Thyroid gland (tissue), 4 donors: Measurements from ENCODE around the gene CTSL. TPM values are rescaled to one million over a fixed set of nuclear protein-coding genes. Genes with fewer than 3 reads are reported as not detected.

Experiments used
- DNase-seq, 2 donors: peaks; one replicate each; pipeline ENCODE4 v3.0.0-alpha.2; 2019
- H3K27ac ChIP-seq, 3 donors: fragments of 200-600 bp; sonication (generic); 1 replicate in 2 of 3; 2 replicates in 1 of 3; pipeline ENCODE4 v1.5.1; 2016 to 2019; ENCODE audit warnings: mild to moderate bottlenecking in 1 of 3, moderate library complexity in 1 of 3
- H3K27me3 ChIP-seq: fragments of 200-600 bp; sonication (generic); one replicate; pipeline ENCODE4 v1.5.1; 2019
- H3K36me3 ChIP-seq, 2 donors: fragments of 200-600 bp; sonication (generic); one replicate each; pipeline ENCODE4 v1.5.1; 2016 to 2019
- H3K4me1 ChIP-seq, 2 donors: fragments of 200-600 bp; sonication (generic); one replicate each; pipeline ENCODE4 v1.5.1; 2017 to 2019
- H3K4me3 ChIP-seq, 3 donors: fragments of 200-600 bp; sonication (generic); replicated peaks in 1 of 3; 1 replicate in 2 of 3; 2 replicates in 1 of 3; pipeline ENCODE4 v1.5.1; 2016; ENCODE audit warnings: mild to moderate bottlenecking in 1 of 3
- H3K9me3 ChIP-seq: fragments of 200-600 bp; sonication (generic); one replicate; pipeline ENCODE4 v1.5.1; 2017
- POLR2A ChIP-seq, 2 donors: fragments of 450-650 bp; IDR thresholded peaks; one replicate each; pipeline ENCODE4 v1.6.1; 2017; ENCODE audit warnings: antibody characterized with exemption in 2 of 2, mild to moderate bottlenecking in 2 of 2, moderate library complexity in 1 of 2
- WGBS, 2 donors: methylation state at CpG; one replicate each; pipeline ENCODE4 v1.1.5; 2017; 5-methylcytosine and 5-hydroxymethylcytosine counted together
- intact Hi-C: fragments of 100-400 bp; cut with DNase I; formaldehyde crosslinking; loops from one replicate; pipeline ENCODE4 v1.15.1; 2023
- total RNA-seq, 4 donors: library from RNA; depleted of rRNA; stranded (reverse); fragments of >200 nt; gene quantifications; one replicate each; pipeline ENCODE4 v1.2.3, GENCODE V29; 2016
- TF ChIP-seq, protein P1 (sequence below), 6 experiments: fragments of 200-600 bp in 3 of 6; fragments of 450-650 bp in 3 of 6; sonication (generic) in 3 of 6; IDR thresholded peaks; one replicate each; pipeline ENCODE4 v1.5.1; 2016 to 2019; ENCODE audit warnings: antibody characterized with exemption in 6 of 6, mild to moderate bottlenecking in 2 of 6, inconsistent platforms in 1 of 6, moderate library complexity in 1 of 6

CTSL gene
- total RNA-seq, 4 donors from 2014 or later: 62.0 to 172 (median 112) TPM

DNA sequence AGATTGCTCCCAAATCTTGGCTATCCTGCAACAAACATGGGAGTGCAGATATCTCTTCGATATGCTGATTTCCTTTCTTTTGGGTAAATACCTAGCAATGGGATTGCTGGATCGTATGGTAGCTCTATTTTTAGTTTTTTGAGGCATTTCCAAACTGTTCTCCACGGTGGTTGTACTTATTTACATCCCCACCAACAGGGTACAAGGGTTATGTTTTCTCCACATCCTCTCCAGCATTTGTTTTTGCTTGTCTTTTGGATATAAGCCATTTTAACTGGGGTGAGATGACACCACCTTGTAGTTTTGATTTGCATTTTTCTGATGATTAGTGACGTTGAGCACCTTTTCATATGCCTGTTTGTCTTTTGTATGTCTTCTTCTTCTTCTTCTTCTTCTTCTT, 20.3 kb downstream of the CTSL start:
- no peaks in the 10 kb centered on the region for H3K27me3 ChIP-seq
- no peak overlapping the region for H3K27ac ChIP-seq
- no peaks in the 10 kb centered on the region for H3K36me3 ChIP-seq
- H3K4me1 ChIP-seq: no peaks in the 10 kb centered on the region
- no peak for DNase-seq
- no peak overlapping the region for H3K4me3 ChIP-seq
- 72 to 82% methylated on average over 4 of the region's 4 CpGs for WGBS, 2 donors
- H3K9me3 ChIP-seq: no peaks in the 10 kb centered on the region
- TF ChIP-seq, protein P1, sequence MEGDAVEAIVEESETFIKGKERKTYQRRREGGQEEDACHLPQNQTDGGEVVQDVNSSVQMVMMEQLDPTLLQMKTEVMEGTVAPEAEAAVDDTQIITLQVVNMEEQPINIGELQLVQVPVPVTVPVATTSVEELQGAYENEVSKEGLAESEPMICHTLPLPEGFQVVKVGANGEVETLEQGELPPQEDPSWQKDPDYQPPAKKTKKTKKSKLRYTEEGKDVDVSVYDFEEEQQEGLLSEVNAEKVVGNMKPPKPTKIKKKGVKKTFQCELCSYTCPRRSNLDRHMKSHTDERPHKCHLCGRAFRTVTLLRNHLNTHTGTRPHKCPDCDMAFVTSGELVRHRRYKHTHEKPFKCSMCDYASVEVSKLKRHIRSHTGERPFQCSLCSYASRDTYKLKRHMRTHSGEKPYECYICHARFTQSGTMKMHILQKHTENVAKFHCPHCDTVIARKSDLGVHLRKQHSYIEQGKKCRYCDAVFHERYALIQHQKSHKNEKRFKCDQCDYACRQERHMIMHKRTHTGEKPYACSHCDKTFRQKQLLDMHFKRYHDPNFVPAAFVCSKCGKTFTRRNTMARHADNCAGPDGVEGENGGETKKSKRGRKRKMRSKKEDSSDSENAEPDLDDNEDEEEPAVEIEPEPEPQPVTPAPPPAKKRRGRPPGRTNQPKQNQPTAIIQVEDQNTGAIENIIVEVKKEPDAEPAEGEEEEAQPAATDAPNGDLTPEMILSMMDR (IDR thresholded peaks at IDR 0.05): no peak
- TF ChIP-seq POLR2A (IDR thresholded peaks at IDR 0.05): no peak
- intact Hi-C loops: no loop called here

GRCh38 chr9:87748881-87749280, 23.0 kb downstream of the CTSL start:
- no peak for DNase-seq
- no peak overlapping the region for H3K4me3 ChIP-seq
- 21 to 24% methylated on average over 1 of the region's 1 CpG for WGBS, 2 donors
- H3K4me1 ChIP-seq: no peaks in the 10 kb centered on the region
- H3K27me3 ChIP-seq: no peaks in the 10 kb centered on the region
- no peaks in the 10 kb centered on the region for H3K9me3 ChIP-seq
- intact Hi-C loops: no loop called here
- H3K27ac ChIP-seq: no peak overlapping the region
- no peaks in the 10 kb centered on the region for H3K36me3 ChIP-seq
- TF ChIP-seq POLR2A (IDR thresholded peaks at IDR 0.05): no peak
- TF ChIP-seq, protein P1 (IDR thresholded peaks at IDR 0.05): no peak

DNA sequence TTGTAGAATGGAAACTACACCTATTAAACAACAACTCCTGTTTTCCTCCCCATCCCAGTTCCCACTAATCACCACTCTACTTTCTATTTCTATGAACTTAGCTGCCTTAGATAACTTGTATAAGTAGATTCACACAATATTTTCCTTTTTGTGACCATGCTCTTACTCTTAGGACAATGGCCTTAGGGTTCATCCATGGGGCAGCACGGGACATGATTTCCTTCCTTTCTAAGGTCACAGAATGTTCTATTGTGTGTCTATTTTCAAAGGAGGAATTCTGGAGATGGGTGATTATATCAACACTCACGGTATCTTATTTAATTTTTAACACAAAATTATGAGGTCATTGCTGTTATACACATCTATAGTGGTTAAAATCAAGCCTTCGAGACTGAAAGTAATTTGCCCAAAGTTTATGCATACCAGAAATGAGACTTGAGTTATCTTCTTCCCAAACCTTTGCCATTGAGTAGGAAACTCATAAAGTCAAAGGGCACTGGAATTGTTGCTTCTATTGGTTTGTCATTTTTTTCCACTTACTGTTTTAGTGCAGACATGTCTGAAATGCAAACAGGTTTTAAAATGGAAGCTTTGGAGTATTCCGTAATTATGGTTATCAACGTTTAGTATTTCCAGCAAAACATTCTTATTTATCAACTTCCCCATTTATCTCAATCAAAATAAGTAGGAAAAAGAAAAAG, 23.6 kb downstream of the CTSL start:
- TF ChIP-seq, protein P1 (IDR thresholded peaks at IDR 0.05): no peak
- TF ChIP-seq POLR2A (IDR thresholded peaks at IDR 0.05): no peak
- DNase-seq: no peak
- WGBS, 2 donors: 61 to 67% methylated on average over 5 of the region's 5 CpGs
- Histone ChIP-seq H3K9me3 (no peaks in the 10 kb centered on the region), H3K4me1 (no peaks in the 10 kb centered on the region), H3K4me3 (no peak overlapping the region), H3K36me3 (no peaks in the 10 kb centered on the region), H3K27me3 (no peaks in the 10 kb centered on the region), H3K27ac (no peak overlapping the region)
- intact Hi-C loops: no loop called here

DNA sequence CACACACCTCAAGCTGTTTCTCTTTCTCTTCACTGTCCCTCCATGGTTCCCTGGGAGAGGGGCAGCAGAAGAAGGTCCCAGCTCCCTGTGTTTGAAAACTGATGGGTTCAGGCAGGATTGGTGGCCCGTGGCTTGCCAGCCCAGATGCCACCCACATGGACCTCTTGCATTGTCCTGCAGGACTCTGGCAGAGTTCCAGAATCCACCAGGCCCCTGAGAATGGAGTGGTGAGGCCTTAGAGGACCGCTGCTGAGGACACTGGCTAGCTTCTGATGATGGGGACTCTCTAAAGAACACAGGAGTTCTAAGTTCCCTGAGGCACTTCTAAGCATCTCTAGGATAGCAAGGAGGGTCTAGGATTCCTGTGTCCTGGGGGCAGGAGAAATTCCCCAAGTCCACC, 24.8 kb downstream of the CTSL start:
- TF ChIP-seq, protein P1 (IDR thresholded peaks at IDR 0.05): no peak
- TF ChIP-seq POLR2A (IDR thresholded peaks at IDR 0.05): no peak
- H3K9me3 ChIP-seq: no peaks in the 10 kb centered on the region
- 36 to 71% methylated on average over 1 to 2 of the region's 2 CpGs for WGBS, 2 donors
- H3K4me3 ChIP-seq: no peak overlapping the region
- intact Hi-C loops: no loop called here
- no peak overlapping the region for H3K27ac ChIP-seq
- H3K36me3 ChIP-seq: no peaks in the 10 kb centered on the region
- DNase-seq: no peak
- H3K4me1 ChIP-seq: no peaks in the 10 kb centered on the region
- no peaks in the 10 kb centered on the region for H3K27me3 ChIP-seq

DNA sequence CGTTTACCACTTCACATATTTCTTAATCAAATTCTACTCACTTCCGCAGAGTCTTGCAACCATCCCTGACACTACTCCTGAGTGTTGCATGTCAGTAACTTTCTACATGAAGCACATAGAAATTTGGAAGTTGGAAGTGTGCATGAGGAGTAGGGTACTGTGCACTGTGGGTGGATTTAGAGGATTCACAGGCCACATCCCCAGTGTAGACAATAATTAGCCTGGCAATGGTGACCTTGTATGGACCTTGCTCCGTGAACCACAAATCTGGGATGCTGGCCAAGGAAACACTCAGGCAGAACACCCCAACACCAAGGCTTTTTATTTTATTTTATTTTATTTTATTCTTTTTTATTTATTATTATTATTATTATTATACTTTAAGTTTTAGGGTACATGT, 25.5 kb downstream of the CTSL start:
- intact Hi-C loops: no loop called here
- H3K4me1 ChIP-seq: no peaks in the 10 kb centered on the region
- WGBS, 2 donors: 69 to 75% methylated on average over 3 of the region's 3 CpGs

More for the DNA sequence above, 25.5 kb downstream of the CTSL start:
- Histone ChIP-seq H3K4me3 (no peak overlapping the region), H3K27ac (no peak overlapping the region), H3K9me3 (no peaks in the 10 kb centered on the region), H3K27me3 (no peaks in the 10 kb centered on the region), H3K36me3 (no peaks in the 10 kb centered on the region)
- TF ChIP-seq POLR2A (IDR thresholded peaks at IDR 0.05): no peak
- TF ChIP-seq, protein P1 (IDR thresholded peaks at IDR 0.05): no peak
- no peak for DNase-seq
